NCI-H1436 (cell line): ENCODE measurements around the gene RAB4B.
"Not testable (repeated sequence)": the region's sequence is repeated elsewhere in the genome, so short reads cannot be mapped to it uniquely, and the experiment has no call there.

Experiments
- DNase-seq: peaks from one replicate; lab custom pipeline; 2025; lab: John Stamatoyannopoulos, UW

RAB4B gene

DNA sequence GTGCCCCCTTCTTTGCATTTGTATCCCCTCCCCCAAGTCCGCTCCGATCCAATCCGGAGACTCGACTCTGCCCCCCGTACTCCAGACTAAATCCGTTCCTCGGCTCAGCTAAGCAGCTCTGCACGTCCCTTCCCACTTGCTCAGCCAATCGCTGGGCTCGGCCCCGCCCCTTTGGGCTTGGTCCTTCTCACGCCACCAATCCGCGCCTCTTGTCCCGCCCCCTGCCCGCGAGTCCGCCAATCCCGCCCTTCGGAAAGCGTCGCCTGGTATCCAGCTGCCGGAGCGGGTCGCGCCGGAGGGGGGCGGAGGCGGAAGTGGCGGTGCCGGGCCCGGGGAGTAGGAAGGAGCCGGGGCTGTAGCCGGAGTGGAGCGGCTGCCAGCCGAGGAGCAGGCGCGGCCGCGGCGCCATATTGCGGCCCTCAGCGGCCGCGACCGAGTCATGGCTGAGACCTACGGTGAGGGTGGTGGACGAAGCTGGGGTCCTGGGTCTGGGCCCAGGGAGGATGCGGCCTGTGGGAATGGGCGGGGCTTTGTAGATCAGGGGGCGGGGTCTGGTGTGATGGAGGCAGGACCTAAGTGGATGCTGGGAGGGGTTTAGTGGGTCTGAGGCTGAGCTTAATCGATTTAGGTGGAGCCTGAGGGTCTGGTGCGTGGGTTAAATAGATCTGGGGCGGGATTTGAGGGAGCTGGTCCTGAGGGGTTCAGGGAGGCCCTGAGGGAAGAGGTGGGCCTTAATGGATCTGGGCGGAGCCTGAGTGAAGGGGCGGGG is at the start of gene RAB4B:
RAB4B (plus strand) TSS at position 311 of the 769 bp plus-strand sequence; CDS start at position 440, 129 bp downstream.
- DNase-seq: peak; percentile 100

GRCh38 chr19:40730065-40730464 is 48.0 kb upstream of the RAB4B start:
- not testable (repeated sequence) for DNase-seq

- DNase-seq: not testable (repeated sequence)
Measured at GRCh38 chr19:40732304-40732703, 45.7 kb upstream of the RAB4B start.

- DNase-seq: no peak
Measured at GRCh38 chr19:40733149-40733548, 44.9 kb upstream of the RAB4B start.

DNA sequence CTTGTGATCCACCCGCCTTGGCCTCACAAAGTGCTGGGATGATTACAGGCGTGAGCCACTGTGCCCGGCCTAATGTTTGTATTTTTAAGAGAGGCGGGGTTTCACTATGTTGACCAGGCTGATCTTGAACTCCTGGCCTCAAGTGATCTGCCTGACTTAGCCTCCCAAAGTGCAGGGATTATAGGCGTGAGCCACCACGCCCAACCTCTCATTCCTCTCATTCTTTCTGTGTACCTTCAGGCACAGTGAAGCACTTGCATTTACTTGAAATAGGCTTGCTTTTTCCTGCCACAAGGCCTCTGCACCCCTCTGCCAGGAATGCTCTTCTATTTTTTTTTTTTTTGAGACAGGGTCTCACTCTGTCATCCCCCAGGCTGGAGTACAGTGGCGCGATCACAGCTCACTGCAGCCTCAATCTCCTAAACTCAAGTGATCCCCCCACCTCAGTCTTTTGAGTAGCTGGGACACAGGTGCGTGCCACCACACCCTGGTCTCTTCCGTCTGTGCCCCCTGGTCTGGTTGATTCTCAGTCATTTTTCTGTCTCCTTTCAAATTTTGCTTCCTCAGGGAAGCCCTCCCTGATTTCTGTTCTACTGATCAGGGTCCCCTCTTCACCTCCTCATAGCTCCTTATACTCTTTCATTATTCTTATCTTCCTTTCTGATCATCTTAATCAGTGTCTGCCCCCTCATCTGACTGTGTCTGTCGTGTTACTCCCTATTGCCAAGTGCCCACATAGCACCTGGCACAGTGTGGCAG is 42.9 kb upstream of the RAB4B start:
- DNase-seq: no peak

DNA sequence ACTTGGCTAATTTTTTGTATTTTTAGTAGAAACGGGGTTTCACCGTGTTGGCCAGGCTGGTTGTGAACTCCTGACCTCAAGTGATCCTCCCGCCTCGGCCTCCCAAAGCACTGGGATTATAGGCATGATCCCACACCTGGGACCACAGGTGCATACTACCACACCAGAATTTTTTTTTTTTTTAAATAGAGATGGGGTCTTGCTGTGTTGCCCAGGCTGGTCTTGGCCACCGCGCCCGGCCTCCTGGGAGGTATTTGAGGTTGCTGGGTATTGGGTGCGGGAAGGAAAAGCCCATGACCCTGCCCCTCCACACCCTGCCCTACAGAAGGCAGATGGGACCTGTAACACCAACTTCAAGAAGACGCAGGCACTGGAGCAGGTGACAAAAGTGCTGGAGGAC is 41.4 kb upstream of the RAB4B start:
- no peak for DNase-seq

GRCh38 chr19:40737102-40737644 is 40.9 kb upstream of the RAB4B start:
- no peak for DNase-seq

GRCh38 chr19:40739030-40739839 is 38.8 kb upstream of the RAB4B start:
- no peak for DNase-seq

DNA sequence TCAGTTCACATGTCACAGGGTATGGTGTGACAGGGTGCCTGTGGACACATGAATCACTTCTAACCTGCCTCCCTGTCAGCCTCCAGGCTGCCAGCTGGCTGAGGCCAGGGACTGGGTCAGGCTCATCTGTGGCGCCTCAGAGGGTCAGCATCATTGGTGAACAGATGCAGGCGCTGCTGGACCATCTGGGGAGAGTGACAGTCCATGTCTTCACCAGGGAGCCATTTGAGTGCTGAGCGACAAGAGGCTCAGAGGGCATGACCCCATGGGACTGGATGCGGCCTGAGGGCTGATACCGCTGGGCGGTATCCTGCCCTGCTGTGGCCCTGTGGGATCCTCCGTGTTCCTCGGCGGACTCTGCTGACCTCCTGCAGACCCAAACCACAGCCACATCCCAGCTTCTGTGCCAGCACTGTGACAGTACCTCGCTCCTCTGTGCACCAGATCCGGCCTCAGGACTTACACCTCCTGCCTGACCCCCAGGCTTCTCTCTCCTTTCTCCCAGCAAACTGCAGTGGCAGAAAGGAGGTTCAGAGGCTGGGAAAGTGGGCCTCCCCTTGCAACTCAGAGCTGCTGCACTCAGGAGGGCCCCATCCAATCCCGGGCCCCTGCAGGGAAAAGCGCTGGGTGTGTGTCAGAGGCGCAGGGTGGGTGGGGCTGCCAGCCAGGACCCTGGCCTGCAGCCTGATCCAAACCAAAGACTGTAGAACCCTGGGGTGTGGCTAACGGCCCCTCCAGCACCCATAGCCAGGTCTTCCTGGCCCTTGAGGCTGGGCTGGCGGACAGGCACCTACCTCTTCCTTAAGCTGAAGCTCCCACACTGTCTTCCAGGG is 38.0 kb upstream of the RAB4B start:
- DNase-seq: no peak

GRCh38 chr19:40740747-40741146 is 37.3 kb upstream of the RAB4B start:
- DNase-seq: no peak

- no peak for DNase-seq
Measured at GRCh38 chr19:40741527-40742390, 36.3 kb upstream of the RAB4B start.

DNA sequence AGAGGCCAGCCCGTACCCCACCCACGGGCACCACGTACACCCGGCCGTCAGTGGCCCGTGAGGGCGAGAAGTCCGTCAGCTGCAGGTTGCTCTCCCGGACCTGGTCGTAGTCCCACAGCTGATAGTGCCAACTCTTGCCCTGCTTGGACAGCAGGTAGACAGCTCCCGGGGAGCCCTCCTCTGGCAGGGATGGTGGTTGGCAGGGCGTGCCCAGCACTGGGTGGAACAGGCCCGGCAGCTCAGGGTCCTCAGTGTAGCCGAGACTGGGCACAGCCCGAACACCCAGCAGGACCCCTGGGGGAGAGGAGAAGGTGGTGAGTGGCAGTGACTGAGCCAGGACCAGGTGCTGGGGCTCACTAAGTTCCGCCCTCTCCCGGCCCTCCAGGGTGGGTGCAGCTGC is 35.6 kb upstream of the RAB4B start:
- no peak for DNase-seq

DNA sequence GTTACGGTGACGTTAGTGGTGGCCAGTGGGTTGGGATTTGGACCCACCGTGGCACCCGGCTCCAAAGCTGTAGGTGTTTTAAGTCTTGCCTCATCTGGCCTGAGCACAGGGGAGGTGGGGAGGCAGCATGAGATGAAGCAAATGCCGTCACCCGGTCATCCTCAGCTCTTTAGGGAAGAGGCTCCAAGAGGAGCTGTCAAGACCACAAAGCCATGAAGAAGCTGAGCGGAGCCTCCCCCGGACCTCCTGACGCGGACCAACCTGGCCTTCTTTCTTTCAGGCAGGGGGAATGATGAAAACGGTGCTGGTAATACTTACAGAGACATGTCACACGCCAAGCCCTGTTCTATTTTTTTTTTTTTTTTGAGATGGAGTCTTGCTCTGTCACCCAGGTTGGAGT is 35.2 kb upstream of the RAB4B start:
- no peak for DNase-seq

- DNase-seq: no peak
Measured at GRCh38 chr19:40743926-40744325, 34.1 kb upstream of the RAB4B start.

DNA sequence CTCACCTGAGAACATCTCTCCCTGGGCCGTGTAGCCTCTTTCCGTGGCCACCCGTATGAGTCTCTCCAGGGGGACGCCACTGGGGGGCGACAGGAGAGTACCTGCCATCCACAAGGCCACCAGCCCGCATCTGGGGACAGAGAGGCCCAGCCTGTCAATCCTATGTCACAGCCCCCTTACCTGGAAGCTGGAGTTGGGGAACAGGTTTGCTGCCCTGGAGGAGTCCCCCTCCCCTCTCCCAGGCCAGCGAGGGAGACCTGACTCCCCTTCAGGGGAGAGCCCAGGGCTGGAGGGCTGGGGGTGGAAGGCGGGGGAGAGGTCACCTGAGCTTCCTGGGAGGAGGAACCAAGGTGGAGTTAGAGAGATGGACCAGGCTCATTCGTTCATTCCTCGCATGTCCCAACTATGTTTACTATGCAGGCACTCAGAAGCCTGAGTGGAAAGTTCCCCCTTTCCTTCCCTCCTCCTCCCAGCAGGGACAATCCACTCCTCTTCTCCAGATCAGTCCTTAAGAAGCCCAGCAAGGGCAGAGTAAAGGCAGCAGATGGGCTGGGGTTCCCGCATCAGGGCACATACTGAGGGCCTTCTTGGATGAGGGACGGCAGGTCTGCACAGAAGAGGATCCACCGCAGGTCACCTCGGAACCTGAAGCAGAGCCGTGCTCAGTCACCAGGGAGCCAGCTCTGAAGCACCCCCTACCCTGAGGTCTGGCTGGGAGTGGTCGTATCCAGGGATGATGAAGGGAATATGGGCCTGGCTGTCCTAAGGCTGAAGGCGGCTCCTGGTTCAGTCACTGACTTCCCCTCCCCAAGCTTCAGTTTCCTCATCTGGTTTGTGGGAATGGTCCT is 33.3 kb upstream of the RAB4B start:
- DNase-seq: no peak

DNA sequence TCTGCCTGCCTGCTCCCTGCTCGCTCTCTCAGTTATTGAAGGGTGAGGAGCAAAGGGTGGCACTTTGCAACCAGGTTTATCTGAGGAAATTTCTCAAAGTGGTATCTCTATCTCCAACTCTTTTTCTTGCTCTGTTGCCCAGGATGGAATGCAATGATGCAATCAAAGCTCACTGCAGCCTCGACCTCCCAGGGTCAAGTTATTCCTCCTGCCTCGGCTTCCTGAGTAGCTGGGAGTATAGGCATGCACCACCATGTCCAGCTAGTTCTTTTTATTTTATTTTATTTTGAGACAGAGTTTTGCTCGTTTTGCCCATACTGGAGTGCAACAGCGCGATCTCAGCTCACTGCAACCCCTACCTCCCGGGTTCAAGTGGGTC is 32.7 kb upstream of the RAB4B start:
- DNase-seq: no peak

DNA sequence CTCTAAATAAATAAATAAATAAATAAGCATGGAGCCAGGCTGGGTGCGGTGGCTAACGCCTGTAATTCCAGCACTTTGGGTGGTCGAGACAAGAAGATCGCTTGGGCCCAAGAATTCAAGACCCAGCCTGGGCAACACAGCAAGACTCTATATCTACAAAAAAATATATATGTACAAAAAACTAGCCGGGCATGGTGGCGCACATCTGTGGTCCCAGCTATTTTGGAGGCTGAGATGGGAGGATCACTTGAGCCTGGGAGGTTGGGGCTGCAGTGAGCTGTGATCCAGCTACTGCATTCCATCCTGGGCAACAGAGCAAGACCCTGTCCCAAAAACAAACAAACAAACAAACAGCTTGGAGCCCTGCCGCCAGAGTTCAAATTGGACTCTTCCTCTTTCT is 30.5 kb upstream of the RAB4B start:
- DNase-seq: no peak

- peak; percentile 100 for DNase-seq
Measured at GRCh38 chr19:40750058-40750873, 27.8 kb upstream of the RAB4B start, which contains the start of gene ACTMAP. Gene ACTMAP (minus strand): TSS chr19:40750477. CDS start chr19:40749803, 674 bp downstream.
